Measurements from ENCODE around the gene DNTTIP2.

The DNTTIP2 gene

DNA sequence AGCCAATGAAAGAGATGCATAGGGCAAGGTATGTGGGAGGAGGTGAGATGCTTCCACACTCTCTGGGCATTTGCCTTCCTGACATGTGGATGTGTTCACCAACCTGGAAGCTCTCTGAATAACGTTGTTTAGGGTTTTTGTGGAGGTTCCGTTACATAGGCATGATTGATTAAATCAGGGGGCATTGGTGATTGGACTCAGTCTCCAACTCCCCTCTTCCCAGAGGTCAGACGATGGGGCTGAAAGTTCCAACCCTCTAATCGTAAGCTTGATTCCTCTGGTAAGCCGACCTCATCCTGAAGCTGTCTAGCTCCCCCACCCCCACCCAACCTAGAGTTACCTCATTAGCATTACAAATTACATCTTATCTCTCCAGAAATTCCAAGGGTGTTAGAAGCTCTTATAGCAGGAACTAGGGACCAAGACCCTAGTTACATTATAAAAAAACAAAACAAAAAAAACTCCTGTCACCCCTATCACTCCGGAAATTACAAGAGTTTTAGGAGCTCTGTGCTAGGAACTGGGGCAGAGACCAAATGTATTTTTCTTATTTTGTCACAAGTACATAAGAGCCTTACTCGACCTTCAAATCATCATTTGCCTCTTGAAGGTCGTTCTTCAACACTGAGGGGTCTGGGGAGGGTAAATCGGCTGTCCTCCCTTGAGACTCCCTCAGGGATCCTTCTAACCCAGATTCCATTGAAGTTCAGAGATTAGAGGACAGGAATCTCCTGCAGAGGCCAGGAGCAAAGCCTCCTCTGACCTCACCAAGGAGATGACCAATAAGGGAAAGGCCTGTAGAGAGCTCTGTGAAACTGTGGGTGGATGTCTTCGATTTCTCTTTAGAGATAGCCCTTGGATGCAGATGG, 58.2 kb downstream of the DNTTIP2 start:
- no peak overlapping the region for H3K4me3 ChIP-seq (ENCODE audit: low read depth, low read length)
- no peak for DNase-seq (ENCODE audit: low read depth)

GRCh38 chr1:93818570-93818959, 60.4 kb downstream of the DNTTIP2 start:
- H3K4me3 ChIP-seq (ENCODE audit: low read depth, low read length) = no peak overlapping the region
- DNase-seq (ENCODE audit: low read depth) = no peak

- no peak for DNase-seq (ENCODE audit: low read depth)
- no peak overlapping the region for H3K4me3 ChIP-seq (ENCODE audit: low read depth, low read length)
Observed at GRCh38 chr1:93817819-93818569, 61.0 kb downstream of the DNTTIP2 start.

DNA sequence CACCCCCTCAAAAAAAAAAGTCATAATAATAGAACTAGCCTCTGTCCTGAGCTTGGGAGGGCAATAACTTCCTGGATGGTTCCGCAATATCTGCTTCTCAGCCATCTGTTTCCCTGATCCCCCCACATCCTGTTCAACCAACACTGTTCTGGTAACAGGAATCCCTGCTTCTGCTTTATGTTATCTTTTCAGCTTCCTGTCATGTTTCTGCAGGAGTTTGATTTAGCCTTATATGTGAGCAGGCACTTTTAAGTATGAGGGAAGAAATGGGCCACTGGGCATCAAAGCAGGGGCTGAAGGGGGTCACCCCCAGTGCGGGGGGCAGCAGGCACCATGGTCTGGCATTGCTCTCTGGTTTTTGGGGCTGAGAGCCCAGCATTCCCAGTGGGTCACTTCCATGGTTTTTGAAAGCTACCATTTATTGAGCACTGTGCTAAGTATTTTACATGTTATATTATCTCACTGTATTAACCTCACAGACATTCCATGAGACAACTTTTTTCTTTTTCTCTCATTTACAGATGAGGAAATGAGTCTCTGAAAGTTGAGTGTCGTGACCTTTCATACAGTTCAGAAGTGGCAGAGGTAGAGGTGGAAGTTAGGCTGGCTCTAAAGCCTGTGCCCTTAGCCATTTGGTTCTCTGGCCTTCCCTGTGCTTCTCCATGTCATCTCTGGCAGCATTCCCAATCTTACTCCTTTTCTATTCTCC, 61.9 kb downstream of the DNTTIP2 start:
- H3K4me3 ChIP-seq (ENCODE audit: low read depth, low read length) = no peak overlapping the region
- peak; percentile 75 for DNase-seq (ENCODE audit: low read depth)
